ENCODE measurements around the gene MDH2.
A peak's percentile ranks its signal among the peaks of the same experiment; 100 is the strongest.
"Not testable (repeated sequence)": the region's sequence is repeated elsewhere in the genome, so short reads cannot be mapped to it uniquely, and the experiment has no call there.

The MDH2 gene

GRCh38 chr7:76048668-76048988 is 722 bp downstream of the MDH2 start:
- no peak for DNase-seq (ENCODE audit: extremely low read depth, low read depth)
- TF ChIP-seq, protein P1, sequence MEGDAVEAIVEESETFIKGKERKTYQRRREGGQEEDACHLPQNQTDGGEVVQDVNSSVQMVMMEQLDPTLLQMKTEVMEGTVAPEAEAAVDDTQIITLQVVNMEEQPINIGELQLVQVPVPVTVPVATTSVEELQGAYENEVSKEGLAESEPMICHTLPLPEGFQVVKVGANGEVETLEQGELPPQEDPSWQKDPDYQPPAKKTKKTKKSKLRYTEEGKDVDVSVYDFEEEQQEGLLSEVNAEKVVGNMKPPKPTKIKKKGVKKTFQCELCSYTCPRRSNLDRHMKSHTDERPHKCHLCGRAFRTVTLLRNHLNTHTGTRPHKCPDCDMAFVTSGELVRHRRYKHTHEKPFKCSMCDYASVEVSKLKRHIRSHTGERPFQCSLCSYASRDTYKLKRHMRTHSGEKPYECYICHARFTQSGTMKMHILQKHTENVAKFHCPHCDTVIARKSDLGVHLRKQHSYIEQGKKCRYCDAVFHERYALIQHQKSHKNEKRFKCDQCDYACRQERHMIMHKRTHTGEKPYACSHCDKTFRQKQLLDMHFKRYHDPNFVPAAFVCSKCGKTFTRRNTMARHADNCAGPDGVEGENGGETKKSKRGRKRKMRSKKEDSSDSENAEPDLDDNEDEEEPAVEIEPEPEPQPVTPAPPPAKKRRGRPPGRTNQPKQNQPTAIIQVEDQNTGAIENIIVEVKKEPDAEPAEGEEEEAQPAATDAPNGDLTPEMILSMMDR (IDR thresholded peaks at IDR 0.05; ENCODE audit: low read depth, low read length, missing control alignments), result no peak
- peak overlapping the region; percentile 99 for H3K4me3 ChIP-seq (replicated peaks; ENCODE audit: low read depth, low read length)

DNA sequence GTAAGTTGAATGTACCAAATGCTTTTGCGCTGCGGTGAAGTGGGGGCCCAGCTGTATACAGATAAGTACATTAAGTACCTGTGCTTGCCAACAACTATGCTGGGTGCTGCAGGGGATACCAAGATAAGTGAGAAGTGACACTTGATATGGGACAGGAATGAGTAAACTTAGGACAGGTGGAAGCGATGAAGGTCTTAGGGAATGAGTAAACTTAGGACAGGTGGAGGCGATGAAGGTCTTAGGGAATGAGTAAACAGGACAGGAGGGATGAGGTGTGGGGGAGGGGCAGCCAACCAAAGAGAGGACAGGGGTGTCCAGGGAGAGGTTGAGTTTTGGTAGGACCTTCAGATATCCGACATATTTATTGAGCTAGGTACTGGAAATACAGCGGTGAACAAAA is 1.4 kb downstream of the MDH2 start:
- peak overlapping the region; percentile 99 for H3K4me3 ChIP-seq (replicated peaks; ENCODE audit: low read depth, low read length)
- TF ChIP-seq, protein P1 (IDR thresholded peaks at IDR 0.05; ENCODE audit: low read depth, low read length, missing control alignments), result no peak
- no peak for DNase-seq (ENCODE audit: extremely low read depth, low read depth)

DNA sequence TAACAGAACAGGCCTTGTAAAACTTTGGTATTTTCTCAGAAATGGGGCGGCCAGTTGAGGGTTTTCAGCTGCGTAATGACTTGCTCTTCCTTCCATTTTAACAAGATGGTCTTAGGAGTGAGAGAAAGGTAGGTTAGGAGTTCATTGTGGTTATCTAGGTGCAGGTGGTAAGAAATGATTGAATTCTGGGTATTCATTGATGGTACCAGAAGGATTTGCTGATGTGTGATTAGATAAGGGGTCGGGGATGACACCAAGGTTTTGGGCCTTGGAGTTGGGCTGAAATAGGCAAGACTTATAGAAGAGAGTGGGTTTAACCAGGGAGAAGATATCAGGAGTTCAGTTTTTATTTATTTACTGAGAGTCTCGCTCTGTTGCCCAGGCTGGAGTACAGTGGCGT is 2.6 kb downstream of the MDH2 start:
- no peak overlapping the region for H3K4me3 ChIP-seq (replicated peaks; ENCODE audit: low read depth, low read length)
- TF ChIP-seq, protein P1 (IDR thresholded peaks at IDR 0.05; ENCODE audit: low read depth, low read length, missing control alignments), result no peak
- no peak for DNase-seq (ENCODE audit: extremely low read depth, low read depth)

GRCh38 chr7:76051840-76052239 is 3.9 kb downstream of the MDH2 start:
- H3K4me3 ChIP-seq (replicated peaks; ENCODE audit: low read depth, low read length), result no peak overlapping the region
- TF ChIP-seq, protein P1 (IDR thresholded peaks at IDR 0.05; ENCODE audit: low read depth, low read length, missing control alignments), result no peak
- DNase-seq (ENCODE audit: extremely low read depth, low read depth), result no peak

- DNase-seq (ENCODE audit: extremely low read depth, low read depth); H3K4me3 ChIP-seq (replicated peaks; ENCODE audit: low read depth, low read length): not testable (repeated sequence)
Observed at GRCh38 chr7:76052681-76053080, 4.8 kb downstream of the MDH2 start.

DNA sequence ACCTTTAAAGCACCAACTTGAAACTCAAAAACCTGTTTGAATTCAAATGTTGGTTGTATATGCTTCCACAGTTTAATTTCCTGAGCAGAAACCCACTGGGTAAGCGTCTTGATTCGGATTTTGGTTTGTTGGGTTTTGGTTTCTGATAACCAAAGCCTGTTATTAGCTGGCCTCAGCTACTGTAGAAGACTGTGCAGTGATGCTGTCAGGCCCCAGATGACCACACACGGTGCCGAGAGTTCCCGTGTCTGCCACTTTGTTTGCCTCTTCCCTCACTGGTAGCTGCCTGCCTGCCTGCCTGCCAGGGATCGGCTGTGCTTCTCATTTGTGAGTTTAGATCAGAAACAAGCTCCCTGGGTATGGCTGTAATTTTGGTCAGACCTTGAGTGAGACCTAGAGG is 5.6 kb downstream of the MDH2 start:
- TF ChIP-seq, protein P1 (IDR thresholded peaks at IDR 0.05; ENCODE audit: low read depth, low read length, missing control alignments), result no peak
- H3K4me3 ChIP-seq (replicated peaks; ENCODE audit: low read depth, low read length), result no peak overlapping the region
- DNase-seq (ENCODE audit: extremely low read depth, low read depth), result no peak

DNA sequence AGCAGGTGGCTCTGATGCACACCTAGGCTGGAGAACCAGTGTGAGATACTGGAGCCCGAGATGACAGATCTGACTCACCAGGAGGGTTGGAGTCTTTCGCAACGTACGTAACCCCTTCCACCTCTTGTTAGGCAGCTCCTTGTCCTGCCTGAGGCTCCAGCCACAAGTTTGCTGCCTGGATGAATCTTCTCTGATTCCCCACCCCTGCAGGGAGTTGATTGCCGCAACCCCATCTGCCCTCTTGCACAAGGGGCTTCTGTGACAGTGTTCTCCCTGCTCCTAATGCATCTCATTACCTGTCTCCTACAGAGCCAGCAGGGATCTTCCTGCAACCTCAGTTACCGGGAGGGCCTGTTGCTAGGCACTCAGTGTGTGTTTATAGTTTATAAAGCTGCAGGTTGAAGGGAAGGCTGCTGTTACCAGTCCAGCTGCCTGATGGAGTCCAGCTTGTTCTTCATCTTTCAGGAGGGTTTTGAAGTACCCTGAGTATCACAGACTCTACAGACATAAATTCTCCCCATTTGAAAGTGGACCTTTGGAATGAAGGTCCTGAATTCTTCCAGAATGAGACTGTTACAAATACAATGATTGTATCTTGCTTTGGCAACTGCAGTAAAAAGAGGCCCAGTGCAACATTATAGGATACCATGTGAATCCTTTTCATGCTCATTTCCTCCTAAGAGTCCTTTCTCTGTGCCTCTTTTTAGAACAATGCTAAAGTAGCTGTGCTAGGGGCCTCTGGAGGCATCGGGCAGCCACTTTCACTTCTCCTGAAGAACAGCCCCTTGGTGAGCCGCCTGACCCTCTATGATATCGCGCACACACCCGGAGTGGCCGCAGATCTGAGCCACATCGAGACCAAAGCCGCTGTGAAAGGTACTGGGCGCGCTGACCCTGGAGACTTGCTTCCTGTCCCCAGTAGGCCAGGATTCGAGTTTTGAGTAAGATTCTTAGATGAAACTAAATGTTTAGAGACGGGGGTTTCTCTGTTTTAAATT is 6.5 kb downstream of the MDH2 start:
- no peak overlapping the region for H3K4me3 ChIP-seq (replicated peaks; ENCODE audit: low read depth, low read length)
- no peak for DNase-seq (ENCODE audit: extremely low read depth, low read depth)
- TF ChIP-seq, protein P1 (IDR thresholded peaks at IDR 0.05; ENCODE audit: low read depth, low read length, missing control alignments), result no peak
